Measurements from ENCODE around the gene KCTD2. TPM values are rescaled to one million over a fixed set of nuclear protein-coding genes. Genes with fewer than 3 reads are reported as not detected.

KCTD2 gene
- total RNA-seq, 1 donor from 2014 or later = 37.8 TPM

- Mint-ChIP-seq H3K4me3 (peak overlapping the region; percentile 69), H3K27me3 (ENCODE audit: low read depth) (peaks cover 2% of the 10 kb centered on the region), H3K36me3 (ENCODE audit: low read depth) (no peaks in the 10 kb centered on the region), H3K4me1 (peaks cover 26% of the 10 kb centered on the region), H3K9me3 (no peaks in the 10 kb centered on the region), H3K27ac (ENCODE audit: unreplicated experiment) (no peak overlapping the region)
- no peak for DNase-seq (ENCODE audit: low read depth, low spot score)
- TF ChIP-seq, protein P1, sequence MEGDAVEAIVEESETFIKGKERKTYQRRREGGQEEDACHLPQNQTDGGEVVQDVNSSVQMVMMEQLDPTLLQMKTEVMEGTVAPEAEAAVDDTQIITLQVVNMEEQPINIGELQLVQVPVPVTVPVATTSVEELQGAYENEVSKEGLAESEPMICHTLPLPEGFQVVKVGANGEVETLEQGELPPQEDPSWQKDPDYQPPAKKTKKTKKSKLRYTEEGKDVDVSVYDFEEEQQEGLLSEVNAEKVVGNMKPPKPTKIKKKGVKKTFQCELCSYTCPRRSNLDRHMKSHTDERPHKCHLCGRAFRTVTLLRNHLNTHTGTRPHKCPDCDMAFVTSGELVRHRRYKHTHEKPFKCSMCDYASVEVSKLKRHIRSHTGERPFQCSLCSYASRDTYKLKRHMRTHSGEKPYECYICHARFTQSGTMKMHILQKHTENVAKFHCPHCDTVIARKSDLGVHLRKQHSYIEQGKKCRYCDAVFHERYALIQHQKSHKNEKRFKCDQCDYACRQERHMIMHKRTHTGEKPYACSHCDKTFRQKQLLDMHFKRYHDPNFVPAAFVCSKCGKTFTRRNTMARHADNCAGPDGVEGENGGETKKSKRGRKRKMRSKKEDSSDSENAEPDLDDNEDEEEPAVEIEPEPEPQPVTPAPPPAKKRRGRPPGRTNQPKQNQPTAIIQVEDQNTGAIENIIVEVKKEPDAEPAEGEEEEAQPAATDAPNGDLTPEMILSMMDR (conservative IDR thresholded peaks at IDR 0.05) = no peak
Measured at GRCh38 chr17:75111777-75112335, 64.8 kb downstream of the KCTD2 start.

DNA sequence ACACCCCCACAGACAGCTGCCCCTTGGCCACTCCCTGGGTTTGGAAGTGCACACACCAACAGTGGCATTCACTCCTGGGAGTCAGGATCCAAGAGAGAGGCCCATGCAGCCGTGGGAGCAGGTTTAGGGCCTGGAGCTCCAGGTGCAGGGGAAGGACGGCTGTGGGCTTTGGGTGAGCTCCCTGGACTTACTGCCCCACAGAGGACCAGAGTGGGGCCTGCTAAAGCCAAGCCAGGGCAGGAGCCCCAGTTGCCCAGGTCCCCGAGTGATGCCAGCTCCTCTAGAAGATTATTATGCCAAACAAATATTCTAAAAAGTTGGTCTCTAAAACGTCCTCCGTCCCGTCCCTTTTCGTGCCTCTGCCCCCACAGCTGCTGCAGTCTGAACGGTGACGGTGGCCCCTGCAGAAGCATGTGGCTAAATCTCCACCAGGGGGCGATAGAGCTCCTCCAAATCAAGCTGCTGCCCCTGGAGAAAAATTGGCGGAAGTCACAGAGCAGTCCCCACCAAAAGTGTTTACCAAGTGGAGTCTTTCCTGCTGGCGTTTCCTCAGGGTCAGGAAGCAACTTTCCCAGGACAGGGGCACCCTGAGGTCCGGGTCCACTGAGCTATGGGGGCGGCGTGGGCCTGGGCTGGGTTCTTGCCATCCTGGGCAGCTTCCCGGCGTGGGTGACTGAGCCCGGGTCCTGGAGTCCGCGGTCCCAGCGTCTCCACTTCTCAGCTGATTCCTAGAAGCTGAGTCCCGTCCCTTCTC lies 67.0 kb downstream of the KCTD2 start:
- TF ChIP-seq, protein P1 (conservative IDR thresholded peaks at IDR 0.05) = peak; percentile 97
- Mint-ChIP-seq H3K36me3 (ENCODE audit: low read depth) (no peaks in the 10 kb centered on the region), H3K9me3 (no peaks in the 10 kb centered on the region), H3K4me3 (peak overlapping the region; percentile 67), H3K27me3 (ENCODE audit: low read depth) (no peaks in the 10 kb centered on the region), H3K4me1 (peaks cover 26% of the 10 kb centered on the region), H3K27ac (ENCODE audit: unreplicated experiment) (peak overlapping the region; percentile 88)
- peak; percentile 92 for DNase-seq (ENCODE audit: low read depth, low spot score)

- no peaks in the 10 kb centered on the region for H3K36me3 Mint-ChIP-seq (ENCODE audit: low read depth)
- no peaks in the 10 kb centered on the region for H3K27me3 Mint-ChIP-seq (ENCODE audit: low read depth)
- DNase-seq (ENCODE audit: low read depth, low spot score) = no peak
- no peaks in the 10 kb centered on the region for H3K9me3 Mint-ChIP-seq
- peak overlapping the region; percentile 5 for H3K4me3 Mint-ChIP-seq
- peaks cover 26% of the 10 kb centered on the region for H3K4me1 Mint-ChIP-seq
- TF ChIP-seq, protein P1 (conservative IDR thresholded peaks at IDR 0.05) = no peak
- H3K27ac Mint-ChIP-seq (ENCODE audit: unreplicated experiment) = peak overlapping the region; percentile 88
Measured at GRCh38 chr17:75114552-75115314, 67.7 kb downstream of the KCTD2 start.

Other genes starting within 250 kb of the KCTD2 start
- gene GRIN2C, start 187.3 kb upstream of the KCTD2 start, total RNA-seq = 0.02 and 0.07 TPM in 2 replicates
- 13.3 and 14.8 TPM in 2 replicates for gene FDXR, start 174.2 kb upstream of the KCTD2 start, total RNA-seq
- gene FADS6, start 153.6 kb upstream of the KCTD2 start, total RNA-seq = not detected in 2 replicates
- gene USH1G, start 124.0 kb upstream of the KCTD2 start, total RNA-seq = 0.14 TPM in 1 of 2 replicates, not detected in the other
- gene OTOP2, start 123.0 kb upstream of the KCTD2 start, total RNA-seq = not detected in 2 replicates
- not detected in 2 replicates for gene OTOP3, start 111.3 kb upstream of the KCTD2 start, total RNA-seq
- 11.8 and 14.6 TPM in 2 replicates for gene HID1, start 74.5 kb upstream of the KCTD2 start, total RNA-seq
- gene CDR2L, start 59.6 kb upstream of the KCTD2 start, total RNA-seq = 24.0 and 24.1 TPM in 2 replicates
- gene MRPL58, start 34.6 kb upstream of the KCTD2 start, total RNA-seq = 35.3 and 37.6 TPM in 2 replicates
- gene ATP5PD, start 256 bp upstream of the KCTD2 start, total RNA-seq = 198 and 208 TPM in 2 replicates
- gene SLC16A5, start 40.7 kb downstream of the KCTD2 start, total RNA-seq = 6.0 and 7.3 TPM in 2 replicates
- 15.6 and 15.8 TPM in 2 replicates for gene ARMC7, start 62.7 kb downstream of the KCTD2 start, total RNA-seq
- gene NT5C, start 84.5 kb downstream of the KCTD2 start, total RNA-seq = 68.0 and 70.2 TPM in 2 replicates
- gene JPT1, start 107.3 kb downstream of the KCTD2 start, total RNA-seq = 319 and 334 TPM in 2 replicates
- 773 and 776 TPM in 2 replicates for gene SUMO2, start 135.7 kb downstream of the KCTD2 start, total RNA-seq
- gene NUP85, start 158.5 kb downstream of the KCTD2 start, total RNA-seq = 122 and 126 TPM in 2 replicates
- 57.2 and 59.0 TPM in 2 replicates for gene GGA3, start 214.4 kb downstream of the KCTD2 start, total RNA-seq
- gene MRPS7, start 214.7 kb downstream of the KCTD2 start, total RNA-seq = 84.7 and 86.4 TPM in 2 replicates
- gene MIF4GD, start 224.0 kb downstream of the KCTD2 start, total RNA-seq = 13.8 and 15.9 TPM in 2 replicates
- gene SLC25A19, start 242.2 kb downstream of the KCTD2 start, total RNA-seq = 15.7 and 18.6 TPM in 2 replicates